HCT116 (cell line): ENCODE results near the gene TMEM138.

ENCODE experiments used
- CEBPB ChIP-seq: IDR thresholded peaks from 2 replicates; pipeline ENCODE4 v1.6.1; 2012; ENCODE audit warnings: low read depth
- CTCF ChIP-seq, 3 experiments: fragments of 200-600 bp in 1 of 3; sonication (generic) in 1 of 3; IDR thresholded peaks in 2 of 3; conservative IDR thresholded peaks in 1 of 3; 2 replicates each; pipeline ENCODE4 v1.5.1; 2012 to 2017; ENCODE audit warnings: low read depth in 2 of 3, low read length in 2 of 3, antibody characterized with exemption in 1 of 3, borderline replicate concordance in 1 of 3, control low read depth in 1 of 3, mild to moderate bottlenecking in 1 of 3, mixed read lengths in 1 of 3, mixed run types in 1 of 3, moderate library complexity in 1 of 3; ENCODE audit not compliant: insufficient read depth in 1 of 3
- EZH2 ChIP-seq: fragments of 200-600 bp; sonication (generic); IDR thresholded peaks from 2 replicates; pipeline ENCODE4 v1.6.1; 2017; ENCODE audit warnings: antibody characterized with exemption, mixed run types
- EZH2phosphoT487 ChIP-seq: fragments of 200-600 bp; IDR thresholded peaks from 2 replicates; pipeline ENCODE4 v1.6.1; 2018; ENCODE audit warnings: antibody characterized with exemption, borderline replicate concordance
- JUND ChIP-seq: IDR thresholded peaks from 2 replicates; pipeline ENCODE4 v1.6.1; 2012
- MAX ChIP-seq: IDR thresholded peaks from 2 replicates; pipeline ENCODE4 v1.6.1; 2012
- POLR2A ChIP-seq: IDR thresholded peaks from 2 replicates; pipeline ENCODE4 v1.7.0; 2011; ENCODE audit warnings: borderline replicate concordance; ENCODE audit not compliant: insufficient read depth, insufficient read length; ENCODE audit errors: extremely low read depth
- POLR2AphosphoS5 ChIP-seq: IDR thresholded peaks from 2 replicates; pipeline ENCODE4 v1.6.1; 2011; ENCODE audit warnings: mild to moderate bottlenecking, low read depth, low read length, moderate library complexity
- REST ChIP-seq: IDR thresholded peaks from 2 replicates; pipeline ENCODE4 v1.6.1; 2012; ENCODE audit warnings: low read depth
- SIN3A ChIP-seq: IDR thresholded peaks from 2 replicates; pipeline ENCODE4 v1.6.1; 2012; ENCODE audit warnings: low read depth
- TCF7L2 ChIP-seq: IDR thresholded peaks from 2 replicates; pipeline ENCODE4 v1.7.0; 2011; ENCODE audit warnings: borderline replicate concordance, inconsistent platforms; ENCODE audit not compliant: insufficient read depth, insufficient read length; ENCODE audit errors: extremely low read depth
- YY1 ChIP-seq: IDR thresholded peaks from 2 replicates; pipeline ENCODE4 v1.6.1; 2011; ENCODE audit warnings: low read length, low read depth, moderate library complexity, mild to moderate bottlenecking; ENCODE audit not compliant: insufficient replicate concordance; ENCODE audit errors: extremely low read depth
- ZBTB33 ChIP-seq: IDR thresholded peaks from 2 replicates; pipeline ENCODE4 v1.6.1; 2011; ENCODE audit warnings: mild to moderate bottlenecking, low read length, moderate library complexity; ENCODE audit not compliant: insufficient replicate concordance; ENCODE audit errors: extremely low read depth

GRCh38 chr11:61378713-61379313, 16.6 kb downstream of the TMEM138 start:
- TF ChIP-seq MAX (no peak), POLR2A (no peak), SIN3A (no peak), EZH2 (no peak), EZH2phosphoT487 (no peak), CTCF (IDR thresholded peaks at IDR 0.05 in 2 of 3, conservative IDR thresholded peaks at IDR 0.05 in 1 of 3; ENCODE audit: borderline replicate concordance in 1 of 3, insufficient read depth in 1 of 3, low read depth in 2 of 3, low read length in 2 of 3) (no peak), REST (no peak), JUND (no peak), POLR2AphosphoS5 (no peak), CEBPB (no peak), TCF7L2 (no peak), ZBTB33 (no peak), YY1 (no peak)
